Measurements from ENCODE around the gene BOLA3.
"Not testable (repeated sequence)": the region's sequence is repeated elsewhere in the genome, so short reads cannot be mapped to it uniquely, and the experiment has no call there.

The BOLA3 gene

DNA sequence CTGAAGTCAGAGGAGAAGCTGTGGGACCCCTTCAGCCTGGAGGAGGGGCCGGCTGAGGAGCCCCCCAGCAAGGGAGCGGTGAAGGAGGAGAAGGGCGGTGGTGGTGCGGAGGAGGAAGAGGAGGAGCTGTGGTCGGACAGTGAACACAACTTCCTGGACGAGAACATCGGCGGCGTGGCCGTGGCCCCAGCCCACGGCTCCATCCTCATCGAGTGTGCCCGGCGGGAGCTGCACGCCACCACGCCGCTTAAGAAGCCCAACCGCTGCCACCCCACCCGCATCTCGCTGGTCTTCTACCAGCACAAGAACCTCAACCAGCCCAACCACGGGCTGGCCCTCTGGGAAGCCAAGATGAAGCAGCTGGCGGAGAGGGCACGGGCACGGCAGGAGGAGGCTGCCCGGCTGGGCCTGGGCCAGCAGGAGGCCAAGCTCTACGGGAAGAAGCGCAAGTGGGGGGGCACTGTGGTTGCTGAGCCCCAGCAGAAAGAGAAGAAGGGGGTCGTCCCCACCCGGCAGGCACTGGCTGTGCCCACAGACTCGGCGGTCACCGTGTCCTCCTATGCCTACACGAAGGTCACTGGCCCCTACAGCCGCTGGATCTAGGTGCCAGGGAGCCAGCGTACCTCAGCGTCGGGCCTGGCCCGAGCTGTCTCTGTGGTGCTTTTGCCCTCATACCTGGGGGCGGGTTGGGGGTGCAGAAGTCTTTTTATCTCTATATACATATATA lies 46.0 kb downstream of the BOLA3 start:
- DNase-seq = no peak

- DNase-seq = no peak
These were observed 47.2 kb downstream of the BOLA3 start for GRCh38 chr2:74100254-74101216.

- no peak for DNase-seq
These were observed 47.9 kb downstream of the BOLA3 start for GRCh38 chr2:74099835-74100234.

DNA sequence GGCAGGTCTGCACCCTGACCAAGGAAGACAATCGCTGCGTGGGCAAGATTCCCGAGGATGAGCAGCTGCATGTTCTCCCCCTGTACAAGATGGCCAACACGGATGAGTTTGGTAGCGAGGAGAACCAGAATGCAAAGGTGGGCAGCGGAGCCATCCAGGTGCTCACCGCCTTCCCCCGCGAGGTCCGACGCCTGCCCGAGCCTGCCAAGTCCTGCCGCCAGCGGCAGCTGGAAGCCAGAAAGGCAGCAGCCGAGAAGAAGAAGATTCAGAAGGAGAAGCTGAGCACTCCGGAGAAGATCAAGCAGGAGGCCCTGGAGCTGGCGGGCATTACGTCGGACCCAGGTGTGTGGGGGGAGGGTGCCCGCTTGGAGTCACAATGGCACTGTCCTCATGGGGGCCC lies 48.4 kb downstream of the BOLA3 start:
- no peak for DNase-seq

- DNase-seq = no peak
These were observed 50.1 kb downstream of the BOLA3 start for GRCh38 chr2:74097574-74097973.

- DNase-seq = no peak
These were observed 51.7 kb downstream of the BOLA3 start for GRCh38 chr2:74096052-74096451.

- no peak for DNase-seq
These were observed 52.1 kb downstream of the BOLA3 start for GRCh38 chr2:74095632-74096031.

DNA sequence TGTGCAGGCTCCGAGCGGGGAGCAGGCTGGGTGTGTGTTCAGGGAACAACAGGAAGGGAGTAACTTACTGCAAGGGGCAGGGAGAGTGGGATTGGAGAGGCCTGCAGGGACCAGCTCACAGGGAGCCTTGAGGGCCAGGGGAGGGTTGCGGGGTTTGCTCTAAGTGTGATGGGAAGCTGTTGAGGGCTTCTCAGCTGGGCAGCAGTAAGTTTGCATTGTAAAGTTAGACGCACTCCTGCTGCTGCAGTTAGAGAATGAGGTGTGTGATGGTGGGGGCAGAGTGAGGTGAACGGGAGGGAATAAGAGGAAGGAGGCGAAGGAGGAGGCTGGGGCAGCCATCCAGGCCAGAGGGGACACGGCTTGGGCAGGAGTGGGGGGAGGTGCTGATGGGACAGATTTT lies 53.4 kb downstream of the BOLA3 start:
- no peak for DNase-seq

- no peak for DNase-seq
These were observed 53.9 kb downstream of the BOLA3 start for GRCh38 chr2:74093840-74094239.

DNA sequence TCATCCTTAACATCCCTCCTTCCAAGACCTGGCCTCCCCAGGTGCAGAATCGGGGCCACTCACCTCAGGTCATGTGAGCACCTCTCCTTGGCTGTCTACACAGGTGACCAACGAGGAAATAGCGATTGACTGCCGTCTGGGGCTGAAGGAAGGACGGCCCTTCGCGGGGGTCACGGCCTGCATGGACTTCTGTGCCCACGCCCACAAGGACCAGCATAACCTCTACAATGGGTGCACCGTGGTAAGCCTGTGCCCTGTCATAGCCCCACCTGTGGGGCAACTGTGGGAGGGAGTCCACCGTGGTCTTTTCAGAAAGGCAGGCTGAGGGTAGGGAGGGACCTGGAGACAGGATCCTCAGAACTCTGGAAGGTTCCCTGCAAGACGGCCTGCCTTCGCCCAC lies 54.3 kb downstream of the BOLA3 start:
- DNase-seq = no peak

DNA sequence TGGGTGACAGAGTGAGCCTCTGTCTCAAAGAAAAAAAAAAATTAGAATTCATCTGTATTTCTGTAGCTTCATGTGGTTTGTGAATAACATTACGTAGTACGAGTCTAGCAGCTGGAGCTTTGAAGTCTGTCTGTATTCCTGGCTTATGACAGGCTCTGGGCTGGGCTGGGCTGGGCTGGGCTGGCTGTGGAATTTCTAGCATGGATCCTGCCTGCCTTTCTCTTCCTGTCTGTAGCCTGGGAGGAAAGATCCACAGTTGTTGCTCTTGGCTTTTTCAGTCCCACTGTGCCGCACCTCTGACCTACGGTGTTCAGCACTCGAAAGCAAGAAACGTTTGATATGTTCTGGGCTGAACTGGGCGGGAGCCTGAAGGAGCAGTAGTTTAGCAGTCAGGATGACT lies 55.4 kb downstream of the BOLA3 start:
- no peak for DNase-seq

GRCh38 chr2:74091391-74091790 lies 56.3 kb downstream of the BOLA3 start:
- DNase-seq = no peak

DNA sequence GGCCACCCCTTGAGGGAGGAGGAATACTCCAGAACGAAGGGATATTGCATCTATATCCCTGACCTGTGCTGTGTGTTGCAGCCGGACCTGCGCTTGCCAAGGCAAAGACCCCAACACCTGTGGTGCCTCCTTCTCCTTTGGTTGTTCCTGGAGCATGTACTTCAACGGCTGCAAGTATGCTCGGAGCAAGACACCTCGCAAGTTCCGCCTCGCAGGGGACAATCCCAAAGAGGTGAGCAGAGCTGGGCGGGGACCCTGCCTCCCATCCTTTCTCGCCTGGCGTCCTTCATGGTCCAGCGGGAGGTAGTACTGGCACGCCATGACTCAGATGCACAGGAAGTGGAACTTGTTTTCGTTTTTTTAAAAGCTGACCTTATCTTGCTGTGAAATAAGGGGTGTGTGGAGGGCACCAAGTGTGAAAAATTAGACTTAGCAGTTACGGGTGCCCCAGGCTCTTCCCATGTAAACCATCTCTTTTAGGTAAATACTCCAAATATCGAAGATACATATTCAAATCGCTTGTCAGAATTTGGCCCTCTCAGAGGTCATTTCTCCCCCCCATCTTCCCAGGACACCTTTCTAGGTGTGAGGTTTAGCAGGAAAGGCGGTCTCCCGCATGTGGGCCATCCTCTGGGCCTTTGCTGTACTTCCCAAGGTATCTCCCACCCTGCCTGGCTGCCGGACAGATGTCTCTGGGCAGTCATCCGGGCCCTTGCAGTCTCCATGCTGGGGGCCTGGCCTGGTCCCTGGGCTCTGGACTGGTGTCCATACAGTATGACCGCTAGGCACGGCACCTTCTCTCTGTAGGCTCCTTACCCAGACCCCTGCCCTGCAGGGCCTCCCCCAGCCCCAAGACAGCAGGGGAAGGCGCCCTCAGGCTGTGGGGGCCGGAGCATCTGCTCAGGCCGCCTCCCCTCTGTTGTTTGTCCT lies 57.6 kb downstream of the BOLA3 start:
- DNase-seq = no peak

GRCh38 chr2:74088676-74089075 lies 59.0 kb downstream of the BOLA3 start:
- not testable (repeated sequence) for DNase-seq

GRCh38 chr2:74087696-74088095 lies 60.0 kb downstream of the BOLA3 start:
- DNase-seq = no peak

DNA sequence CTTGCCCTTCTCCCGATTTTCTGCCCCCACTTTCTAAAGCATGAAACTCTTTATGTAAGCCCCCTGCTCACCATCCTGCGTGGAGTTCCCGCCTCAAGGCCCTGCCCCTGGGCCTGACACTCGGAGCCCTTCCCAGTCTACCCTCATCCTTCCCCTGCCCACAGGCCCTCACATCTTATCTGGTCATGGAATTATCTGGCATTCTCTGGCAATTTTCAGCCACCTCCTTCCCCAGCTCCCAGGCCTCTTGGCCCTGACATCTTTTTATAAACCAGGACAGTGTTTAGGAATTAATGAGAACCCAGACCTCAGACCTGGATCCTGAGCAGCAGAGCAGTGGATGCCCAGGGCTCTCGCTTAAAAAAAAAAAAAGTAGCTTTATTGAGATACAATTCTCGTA lies 61.7 kb downstream of the BOLA3 start:
- no peak for DNase-seq
